GM12891 (cell line): ENCODE data around the gene IFNA13.
"Not testable (repeated sequence)": the region's sequence is repeated elsewhere in the genome, so short reads cannot be mapped to it uniquely, and the experiment has no call there.

Experiments used
- DNase-seq: peaks from one replicate; pipeline ENCODE4 v3.0.0; 2011; ENCODE audit warnings: low spot score; ENCODE audit not compliant: insufficient read length
- FAIRE-seq: peaks from 2 replicates; lab custom pipeline; 2011; peaks lifted over from hg19 to GRCh38; lab: Jason Lieb, UNC
- PAX5 ChIP-seq: IDR thresholded peaks from 2 replicates; pipeline ENCODE4 v1.6.1; 2011; ENCODE audit warnings: low read length, moderate library complexity, mild to moderate bottlenecking; ENCODE audit not compliant: insufficient read depth, severe bottlenecking
- POLR2A ChIP-seq: IDR thresholded peaks from 2 replicates; pipeline ENCODE4 v1.6.1; 2011; ENCODE audit warnings: low read depth, low read length, control low read depth
- POLR2AphosphoS5 ChIP-seq: IDR thresholded peaks from 2 replicates; pipeline ENCODE4 v1.6.1; 2011; ENCODE audit warnings: low read depth, low read length, control low read depth
- POU2F2 ChIP-seq: IDR thresholded peaks from 2 replicates; pipeline ENCODE4 v1.6.1; 2011; ENCODE audit warnings: low read depth, mild to moderate bottlenecking, control low read depth, low read length, moderate library complexity
- SPI1 ChIP-seq: IDR thresholded peaks from 2 replicates; pipeline ENCODE4 v1.6.1; 2011; ENCODE audit warnings: low read depth, low read length, control low read depth
- TAF1 ChIP-seq: IDR thresholded peaks from 2 replicates; pipeline ENCODE4 v1.6.1; 2011; ENCODE audit warnings: low read depth, low read length, control low read depth

The IFNA13 gene

DNA sequence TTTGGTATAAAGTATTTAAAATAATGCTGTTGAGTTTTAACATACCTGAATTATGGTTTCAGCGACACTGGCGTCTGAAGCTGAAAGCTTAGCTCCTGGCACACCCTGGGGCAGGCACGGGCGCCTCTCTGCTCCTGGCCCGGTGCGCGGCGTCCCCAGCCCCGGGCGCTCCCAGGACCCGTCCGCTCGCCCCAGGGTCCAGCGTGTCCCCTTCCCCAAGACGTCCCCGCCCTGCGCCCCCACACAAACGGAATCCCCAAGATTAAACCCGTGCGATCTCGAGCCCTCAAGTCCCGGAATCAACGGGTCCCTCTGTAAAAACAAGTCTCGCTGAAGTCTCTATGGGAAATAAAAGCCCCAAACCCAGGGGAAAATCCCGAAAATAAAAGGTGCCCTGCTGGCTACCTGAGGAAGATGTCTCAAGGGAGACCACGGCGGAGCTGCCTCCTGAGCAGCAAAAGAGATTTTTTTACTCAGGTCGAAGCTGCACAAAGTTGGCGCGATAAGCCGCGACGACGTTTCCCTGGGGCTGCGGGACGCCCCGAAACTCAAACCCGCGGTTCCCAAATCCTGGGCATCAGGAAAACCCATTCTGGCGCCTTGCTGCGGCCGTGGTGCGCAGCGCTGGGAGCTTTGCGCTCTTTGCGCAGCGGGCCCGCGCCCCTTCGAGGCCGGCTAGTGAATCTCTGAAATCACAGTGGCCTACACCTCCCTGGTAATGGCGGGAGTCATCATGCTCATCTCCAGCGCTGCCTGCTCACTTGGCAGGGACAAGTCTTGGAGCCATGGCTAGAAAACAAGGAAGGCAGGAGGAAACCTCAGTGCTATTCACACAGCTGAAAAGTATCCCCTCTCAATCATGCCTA, 34.8 kb upstream of the IFNA13 start:
- no peak for TF ChIP-seq POU2F2
- no peak for TF ChIP-seq TAF1
- no peak for TF ChIP-seq POLR2AphosphoS5
- TF ChIP-seq PAX5, result no peak
- no peak for TF ChIP-seq SPI1
- TF ChIP-seq POLR2A, result no peak
- FAIRE-seq (peak; percentile 86), DNase-seq (peak; percentile 21)

DNA sequence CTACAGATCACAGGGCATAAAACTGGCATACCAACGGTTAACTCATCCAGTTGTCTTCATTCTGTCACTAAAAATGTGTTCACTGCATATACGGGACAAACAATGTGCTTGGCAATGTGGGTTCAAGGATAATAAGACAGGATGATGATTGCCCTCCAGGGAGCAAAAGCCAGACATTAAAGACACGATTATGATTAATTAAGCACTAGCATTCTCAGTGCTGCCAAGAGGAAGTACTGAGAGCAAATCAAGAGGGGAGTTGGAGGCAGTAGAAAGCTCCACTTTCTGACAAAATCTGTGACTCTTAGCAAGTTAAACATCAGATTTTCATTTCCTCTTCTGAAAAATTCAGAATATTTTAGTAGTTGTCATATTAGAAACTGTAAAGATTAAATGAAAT, 32.1 kb upstream of the IFNA13 start:
- DNase-seq (no peak), FAIRE-seq (peak; percentile 43)
- TF ChIP-seq TAF1, result no peak
- peak; percentile 28; the same call in 1 of the 2 replicates for TF ChIP-seq SPI1

DNA sequence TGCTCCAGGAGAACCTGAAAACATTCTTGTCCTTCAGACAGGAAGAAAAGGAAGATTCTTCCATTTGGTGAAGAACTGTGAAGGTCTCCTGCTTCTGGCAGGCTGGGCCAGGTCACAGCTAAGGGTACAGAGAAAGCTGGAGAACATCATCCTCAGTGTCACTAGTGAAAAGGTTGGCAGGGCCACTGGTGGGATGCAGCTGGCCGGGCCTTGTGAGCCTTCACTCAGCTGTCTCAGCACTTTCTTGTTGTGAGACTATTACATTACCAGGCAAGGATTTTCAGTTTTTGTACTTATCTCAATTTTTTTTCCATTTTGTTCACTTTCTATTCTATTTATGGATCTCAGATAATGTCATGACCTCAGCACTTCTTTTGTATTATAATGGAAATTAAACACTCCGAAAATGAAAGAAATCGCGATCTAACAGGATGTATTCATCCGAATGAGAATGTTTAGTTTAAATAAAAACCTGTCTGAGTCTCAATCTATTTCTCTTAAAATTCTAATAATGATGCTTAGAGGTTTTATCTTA, 31.2 kb upstream of the IFNA13 start:
- no peak for FAIRE-seq
- no peak for DNase-seq
- TF ChIP-seq SPI1, result no peak
- no peak for TF ChIP-seq POLR2AphosphoS5
- no peak for TF ChIP-seq TAF1
- no peak for TF ChIP-seq PAX5
- TF ChIP-seq POLR2A, result no peak
- TF ChIP-seq POU2F2, result no peak

DNA sequence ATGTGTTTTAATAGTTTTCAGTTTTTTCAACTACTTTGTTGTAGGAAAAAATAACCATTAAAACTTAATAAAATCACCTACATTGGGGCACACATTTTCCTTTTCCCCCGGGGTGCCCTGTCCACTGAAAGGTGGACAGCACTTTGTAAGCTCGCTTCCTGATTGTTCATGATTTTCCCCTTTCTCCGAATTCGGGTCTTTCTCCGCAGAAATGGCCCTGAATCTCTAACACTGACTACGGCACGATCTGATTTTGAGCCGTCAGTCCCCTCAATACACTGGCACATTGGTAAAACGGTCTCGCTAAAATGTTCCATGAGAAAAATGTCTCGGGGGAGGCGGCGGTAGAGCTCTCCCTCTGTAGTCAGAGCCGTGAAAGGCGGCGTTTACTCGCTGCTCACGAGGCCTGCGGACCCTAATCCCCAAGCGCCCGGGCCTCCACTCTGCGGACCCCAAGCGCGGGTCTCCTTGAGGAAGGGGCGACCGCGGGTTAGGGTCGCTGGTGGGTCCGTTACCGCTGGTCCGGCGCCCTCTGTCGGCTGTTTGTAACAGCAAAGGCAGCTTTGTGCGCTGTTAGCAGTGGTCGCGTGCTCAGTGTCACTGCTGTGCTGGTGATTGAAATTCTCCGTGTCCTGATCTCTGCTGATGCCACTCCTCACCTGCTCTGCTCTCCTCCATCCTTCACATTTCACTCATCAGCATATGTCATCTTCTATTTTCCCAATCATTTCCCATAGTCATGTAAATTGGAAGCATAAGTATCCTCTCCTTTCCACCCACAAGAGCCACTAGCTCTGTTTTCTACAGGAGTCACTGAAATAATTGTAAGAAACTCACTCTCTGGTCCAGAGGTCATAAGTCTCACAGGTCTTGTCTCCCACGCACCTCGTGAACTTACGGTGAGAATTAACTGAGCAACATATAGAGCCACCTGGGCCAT, 28.2 kb upstream of the IFNA13 start:
- peak; percentile 97 for FAIRE-seq
- DNase-seq, result peak; percentile 16
- TF ChIP-seq TAF1, result no peak
- TF ChIP-seq POLR2AphosphoS5, result no peak
- no peak for TF ChIP-seq POU2F2
- no peak for TF ChIP-seq POLR2A
- TF ChIP-seq PAX5, result no peak
- TF ChIP-seq SPI1, result no peak

DNA sequence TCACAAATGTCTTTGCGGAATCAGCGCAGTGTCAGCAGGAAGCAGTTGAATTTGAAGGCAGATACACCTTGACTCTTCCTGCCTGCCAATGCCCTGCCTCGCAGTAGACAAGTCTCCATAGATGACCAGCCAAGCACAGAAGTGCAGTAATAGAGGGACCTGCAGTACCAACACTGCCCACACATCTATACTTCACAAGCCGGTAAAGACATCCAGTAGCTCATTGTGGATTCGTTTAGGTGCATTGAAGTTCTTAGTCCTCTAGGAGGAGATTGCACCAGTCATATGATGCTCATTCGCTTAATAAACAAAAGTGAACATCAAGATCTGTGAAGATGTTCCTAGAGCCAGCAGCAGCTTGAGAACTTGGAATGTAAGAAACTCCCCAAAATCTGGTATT, 24.4 kb upstream of the IFNA13 start:
- peak; percentile 93 for FAIRE-seq
- TF ChIP-seq SPI1 (no peak), PAX5 (no peak), POU2F2 (no peak), POLR2A (no peak)
- DNase-seq, result no peak

DNA sequence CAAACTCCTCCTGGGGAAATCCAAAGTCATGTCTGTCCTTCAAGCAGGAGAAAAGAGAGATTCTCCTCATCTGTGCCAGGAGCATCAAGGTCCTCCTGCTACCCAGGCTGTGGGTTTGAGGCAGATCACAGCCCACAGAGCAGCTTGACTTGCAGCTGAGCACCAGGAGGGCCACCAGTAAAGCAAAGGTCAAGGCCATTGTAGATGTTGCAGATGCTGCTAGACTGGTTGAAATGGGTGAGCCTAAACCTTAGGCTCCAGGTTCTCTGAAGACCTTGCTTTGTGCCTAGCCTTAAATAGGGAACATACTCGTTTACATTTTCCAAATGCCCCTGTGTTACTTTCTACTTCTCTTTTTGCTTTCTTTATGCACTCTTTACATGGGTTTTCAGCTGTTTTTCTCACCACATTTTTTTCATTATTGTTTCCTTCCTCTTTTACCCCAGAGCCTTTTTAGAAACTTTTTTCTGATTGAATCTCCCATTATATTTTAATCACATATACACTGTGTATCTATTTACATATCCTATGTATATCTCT, 17.3 kb upstream of the IFNA13 start, which contains the start of gene IFNA2:
IFNA2 (minus strand) TSS at position 268 of the 540 bp plus-strand sequence; CDS start at position 199, 69 bp downstream.
- FAIRE-seq, result peak; percentile 95
- DNase-seq, result no peak
- TF ChIP-seq POLR2AphosphoS5, result no peak
- TF ChIP-seq TAF1, result no peak
- no peak for TF ChIP-seq POU2F2
- no peak for TF ChIP-seq PAX5
- TF ChIP-seq SPI1, result no peak
- no peak for TF ChIP-seq POLR2A

DNA sequence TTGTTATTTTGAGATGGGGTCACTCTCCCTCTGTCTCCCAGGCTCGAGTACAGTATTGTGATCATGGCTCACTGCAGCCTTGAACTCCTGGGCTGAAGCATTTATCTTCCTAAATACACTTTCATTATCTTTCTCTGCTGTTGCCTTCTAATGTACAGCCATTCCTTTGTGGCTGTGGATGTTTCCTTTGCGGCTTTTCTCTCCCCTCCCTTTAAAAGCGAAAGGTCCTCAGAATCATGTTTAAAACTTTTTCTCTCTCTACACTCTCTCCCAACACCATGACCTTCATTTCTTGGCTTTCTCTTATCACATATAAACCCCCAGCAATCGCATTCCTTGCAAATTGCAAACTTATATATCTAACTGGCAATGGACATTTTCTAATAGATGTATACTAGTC, 15.8 kb upstream of the IFNA13 start:
- TF ChIP-seq TAF1, result no peak
- no peak for TF ChIP-seq POLR2AphosphoS5
- no peak for TF ChIP-seq POU2F2
- no peak for TF ChIP-seq PAX5
- no peak for DNase-seq
- FAIRE-seq, result no peak

DNA sequence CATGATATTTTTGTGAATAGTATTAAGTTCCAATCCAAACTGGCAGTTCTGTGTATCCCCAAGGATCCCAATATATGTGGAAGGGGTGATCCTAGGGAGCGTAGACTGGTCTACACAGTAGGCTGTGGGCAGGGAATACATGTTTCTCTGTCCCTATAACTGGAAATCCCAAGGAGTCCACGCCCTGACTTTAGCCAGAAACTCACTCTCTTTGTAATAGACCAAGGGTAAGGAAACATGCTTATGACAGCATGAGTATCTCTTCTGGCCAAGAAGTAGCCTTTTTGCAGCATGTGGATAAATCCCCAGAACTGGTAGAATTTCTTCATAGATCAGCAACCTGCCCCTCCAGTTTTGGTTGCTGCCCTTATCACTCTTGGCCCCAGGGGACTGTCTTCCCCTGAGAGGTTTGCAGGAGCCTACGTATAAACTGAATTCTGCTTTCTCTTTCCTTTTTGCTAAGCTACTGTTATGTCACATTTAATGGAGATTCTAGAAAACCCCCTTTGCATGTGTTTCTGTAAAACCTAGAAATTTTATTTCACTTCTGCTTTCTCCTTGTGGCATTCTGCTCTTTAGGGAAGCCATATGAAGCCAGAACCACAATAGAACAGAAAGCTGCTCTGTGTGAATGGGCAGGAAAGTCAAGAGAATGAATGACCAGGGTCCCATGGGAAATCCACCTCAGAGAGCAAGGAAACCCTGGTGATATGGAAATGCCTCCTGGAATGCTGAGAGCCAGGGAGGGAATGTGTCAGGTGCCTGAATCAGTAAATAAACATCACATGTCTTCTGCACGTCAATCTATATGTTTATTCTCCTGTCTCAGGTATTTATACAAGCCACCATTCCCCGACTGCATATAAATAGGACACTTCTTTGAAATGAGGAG, 13.8 kb upstream of the IFNA13 start:
- peak; percentile 28 for DNase-seq
- TF ChIP-seq POLR2A (no peak), TAF1 (no peak), POLR2AphosphoS5 (no peak), PAX5 (no peak), POU2F2 (no peak), SPI1 (peak; percentile 98)

DNA sequence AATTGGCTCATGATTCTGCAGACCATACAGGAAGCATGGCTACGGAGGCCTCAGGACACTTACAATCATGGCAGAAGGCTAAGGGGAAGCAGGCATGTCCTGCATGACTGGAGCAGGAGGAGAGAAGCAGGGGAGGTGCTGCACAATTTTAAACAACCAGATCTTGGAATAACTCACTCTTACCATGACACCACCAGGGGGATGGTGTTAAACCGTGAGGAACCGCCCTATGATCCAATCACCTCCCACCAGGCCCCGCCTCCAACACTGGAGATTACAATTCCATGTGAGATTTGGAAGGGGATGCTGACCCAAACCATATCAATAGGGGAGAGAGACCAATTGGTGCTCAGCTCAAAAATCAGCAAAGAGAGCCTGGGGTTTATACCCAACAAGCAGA, 3.6 kb upstream of the IFNA13 start:
- DNase-seq, result not testable (repeated sequence)
- FAIRE-seq, result peak; percentile 83

More for the DNA sequence above, 13.8 kb upstream of the IFNA13 start:
- peak; percentile 95 for FAIRE-seq
